GM21360 (cell line): ENCODE data around the gene CLSTN2.

ENCODE experiments used
- ATAC-seq: cut with Tn5 transposase; IDR thresholded peaks from one replicate; pipeline ENCODE4 v1.9.1; 2021; ENCODE audit warnings: mild to moderate bottlenecking, moderate library complexity; ENCODE audit not compliant: unreplicated experiment

CLSTN2 gene

DNA sequence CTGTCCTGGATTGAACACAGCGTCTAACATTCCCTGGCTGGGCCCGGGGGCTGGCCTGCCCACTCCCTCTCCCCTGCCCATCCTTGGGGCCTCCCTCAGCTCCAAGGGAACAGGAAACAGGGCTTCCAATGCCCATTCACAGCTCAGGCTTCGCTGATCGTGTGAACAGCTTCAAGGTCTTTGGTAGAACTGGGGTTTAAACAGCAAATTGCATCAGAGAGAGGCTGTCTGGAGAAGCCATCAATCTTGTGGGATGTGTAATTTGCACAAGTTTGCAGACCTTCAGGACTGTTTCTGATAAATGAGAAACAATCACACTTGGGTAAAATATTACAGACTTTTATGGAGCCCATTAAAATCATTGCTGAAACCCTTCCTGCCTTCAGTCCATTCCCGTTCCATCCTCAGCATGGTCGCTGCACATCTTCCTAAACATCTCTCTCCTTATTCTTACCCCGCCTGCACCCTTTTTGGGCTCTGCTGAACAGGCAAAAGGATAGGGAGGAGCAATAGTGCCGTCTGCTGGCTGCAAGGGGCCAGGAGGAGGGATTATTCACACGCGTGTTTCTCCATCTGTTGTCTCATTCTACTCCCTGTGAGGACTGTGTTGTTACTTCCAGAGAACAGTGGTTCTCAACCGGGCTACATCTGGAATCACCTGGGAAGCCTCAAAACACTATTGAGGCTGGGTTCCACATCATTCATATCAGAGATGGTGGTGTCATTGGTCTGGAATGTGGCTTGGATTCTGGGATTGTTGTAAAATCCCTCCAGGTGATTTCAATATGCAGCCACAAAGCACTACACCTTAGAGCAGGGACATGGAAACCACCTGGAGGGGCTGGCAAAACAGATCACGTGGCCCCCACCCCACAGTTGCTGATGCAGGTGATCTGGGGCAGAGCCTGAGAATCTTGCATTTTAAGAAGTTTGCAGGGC is 116.3 kb downstream of the CLSTN2 start:
- no peak for ATAC-seq

- ATAC-seq: no peak
These were observed 118.1 kb downstream of the CLSTN2 start for GRCh38 chr3:140052771-140053702.

- ATAC-seq: no peak
These were observed 118.8 kb downstream of the CLSTN2 start for GRCh38 chr3:140053794-140054193.

DNA sequence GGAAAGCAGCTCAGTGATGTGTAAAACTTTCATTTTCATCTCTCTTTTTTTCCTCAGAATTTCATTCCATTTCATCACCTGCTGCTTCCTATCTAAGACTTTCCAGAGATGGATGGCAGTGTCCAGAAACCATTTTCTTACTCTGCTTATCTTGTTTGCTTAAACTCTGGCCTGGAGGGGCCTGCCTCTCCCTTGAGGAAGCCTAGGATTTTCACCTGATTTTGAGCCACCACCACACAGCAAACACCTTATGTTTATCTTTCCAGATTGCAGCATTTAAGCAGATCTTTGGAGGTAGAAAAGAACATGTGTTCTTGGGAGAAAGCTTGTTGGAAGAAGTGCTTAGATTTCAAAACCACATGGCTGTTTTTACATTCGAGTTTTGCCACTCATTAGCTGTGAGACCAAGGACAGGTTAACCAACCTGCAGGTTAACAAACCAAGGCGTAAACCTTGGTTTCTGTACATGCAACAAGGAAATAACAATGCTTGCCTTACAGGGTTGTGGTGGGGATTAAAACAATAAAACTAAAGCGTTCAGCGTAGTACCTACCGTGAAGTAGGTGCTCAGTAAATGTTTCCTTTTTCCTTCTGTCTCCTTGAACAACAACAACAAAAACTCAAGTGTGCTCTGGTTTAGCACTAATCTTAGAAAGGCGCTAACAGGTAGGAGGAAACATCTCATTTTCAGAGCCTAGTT is 120.3 kb downstream of the CLSTN2 start:
- ATAC-seq: no peak

GRCh38 chr3:140056047-140056446 is 121.1 kb downstream of the CLSTN2 start:
- no peak for ATAC-seq

DNA sequence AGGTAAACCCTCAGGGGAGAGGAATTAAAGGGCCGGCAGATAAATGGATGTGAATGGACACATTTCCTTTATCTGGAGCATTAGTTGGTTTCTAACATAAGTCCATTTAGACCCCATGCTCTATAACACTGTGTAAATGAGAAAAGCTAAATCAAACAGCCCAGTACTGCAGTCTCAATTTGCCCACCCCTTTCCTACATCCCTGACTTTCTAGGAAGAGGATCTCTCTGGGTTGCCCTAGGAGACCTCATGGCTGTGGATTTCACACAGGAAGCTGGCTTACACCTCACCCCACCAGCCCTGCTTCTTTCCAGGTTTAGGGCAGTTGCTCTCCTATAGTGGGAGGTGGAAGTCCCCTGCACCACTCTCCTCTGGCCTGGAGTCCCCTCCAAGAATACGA is 126.2 kb downstream of the CLSTN2 start:
- no peak for ATAC-seq

DNA sequence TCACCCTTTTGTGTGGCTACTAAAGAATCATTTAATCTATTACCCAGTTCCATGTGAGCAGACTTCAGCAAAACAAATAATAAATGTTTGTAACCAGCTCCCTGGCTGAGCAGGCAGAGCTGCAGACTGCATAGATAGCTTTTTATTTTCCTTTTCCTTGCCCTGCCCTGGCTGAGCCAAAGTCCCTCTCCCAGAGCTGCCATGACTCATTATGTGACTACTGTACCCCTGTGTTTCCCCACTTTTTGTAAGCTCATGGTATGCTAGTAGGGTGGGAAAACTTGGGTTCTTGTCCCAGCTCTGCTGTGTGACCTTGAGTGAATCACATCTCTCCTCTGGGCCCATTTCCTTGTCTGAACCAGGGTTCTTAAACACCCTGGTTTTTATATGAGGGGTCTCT is 127.5 kb downstream of the CLSTN2 start:
- ATAC-seq: no peak

DNA sequence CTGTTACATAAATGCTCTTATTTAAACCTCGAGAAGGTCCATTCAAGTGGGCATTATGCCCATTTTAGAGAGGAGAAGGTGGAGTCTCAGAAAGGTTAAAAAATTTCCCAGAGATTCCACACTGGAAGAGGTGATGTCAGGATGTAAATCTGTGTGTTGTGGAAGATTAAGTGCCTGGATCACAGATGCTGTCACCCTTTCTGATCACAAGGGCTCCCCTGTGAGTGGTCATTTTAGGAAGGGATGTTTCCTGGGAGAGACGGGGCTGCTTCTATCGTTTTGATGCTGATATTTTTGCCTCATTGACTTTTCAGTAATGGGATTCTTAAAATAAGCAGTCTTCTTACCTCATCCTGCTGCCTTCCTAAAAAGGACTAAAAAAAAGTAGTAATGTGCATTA is 132.5 kb downstream of the CLSTN2 start:
- ATAC-seq: no peak

DNA sequence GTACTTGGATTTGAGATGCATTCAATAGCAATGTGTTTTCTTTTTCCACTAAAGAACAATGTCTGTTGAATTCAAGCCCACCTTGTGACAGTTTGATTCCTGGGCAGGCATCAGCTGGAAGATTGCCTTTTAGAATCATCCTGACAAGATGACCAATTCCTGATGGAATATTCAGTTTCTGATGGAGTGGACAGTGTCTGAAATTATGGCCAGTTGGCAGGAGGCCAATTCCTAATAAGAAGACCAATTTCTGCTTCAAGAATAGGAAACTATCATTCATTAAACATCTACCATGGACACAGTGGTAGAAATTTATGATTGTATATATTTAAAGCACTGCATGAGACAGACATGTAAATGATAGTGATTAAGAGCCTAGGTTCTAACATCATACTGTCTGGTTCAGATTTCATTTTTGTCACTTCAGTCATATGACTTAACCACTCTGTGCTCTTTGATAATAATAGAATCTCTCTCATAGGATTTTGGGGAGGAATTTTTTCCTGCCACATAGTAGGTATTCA is 133.6 kb downstream of the CLSTN2 start:
- no peak for ATAC-seq

DNA sequence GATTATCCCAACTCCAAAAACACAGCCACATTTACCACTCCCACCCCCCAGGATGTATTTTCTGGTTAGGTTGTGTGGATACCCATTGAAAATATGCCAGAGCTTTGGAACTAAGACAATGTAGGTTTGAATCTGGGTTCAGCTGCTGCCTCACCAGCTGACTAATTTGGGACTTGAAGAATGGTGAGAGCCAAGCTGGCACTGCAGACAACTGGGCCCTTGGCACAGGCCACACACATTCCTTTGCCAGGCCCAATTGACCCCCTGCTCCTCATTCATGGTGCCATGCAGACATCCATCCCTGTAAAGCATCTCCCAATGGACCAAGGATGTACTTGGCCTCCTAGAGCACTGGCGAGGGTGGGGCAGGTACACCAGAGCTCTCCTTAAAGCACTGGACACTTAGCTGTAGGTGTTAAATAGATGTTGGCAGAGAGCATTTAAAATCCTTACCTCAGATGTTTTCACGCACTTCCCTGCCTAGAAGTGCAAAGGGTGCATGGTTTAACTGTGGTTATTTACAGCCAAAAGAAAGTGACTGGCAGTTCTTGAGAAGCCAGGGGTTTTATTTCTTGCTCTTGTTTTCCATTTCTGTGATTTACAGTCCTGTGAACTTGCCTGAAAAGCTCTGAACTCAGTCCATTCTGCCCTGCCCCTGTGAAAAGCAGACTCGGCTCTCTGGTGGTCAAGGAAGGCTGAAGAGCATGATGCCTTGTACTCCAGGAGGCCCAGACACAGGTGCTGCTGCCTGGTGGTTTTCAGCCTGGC is 138.5 kb downstream of the CLSTN2 start:
- no peak for ATAC-seq

DNA sequence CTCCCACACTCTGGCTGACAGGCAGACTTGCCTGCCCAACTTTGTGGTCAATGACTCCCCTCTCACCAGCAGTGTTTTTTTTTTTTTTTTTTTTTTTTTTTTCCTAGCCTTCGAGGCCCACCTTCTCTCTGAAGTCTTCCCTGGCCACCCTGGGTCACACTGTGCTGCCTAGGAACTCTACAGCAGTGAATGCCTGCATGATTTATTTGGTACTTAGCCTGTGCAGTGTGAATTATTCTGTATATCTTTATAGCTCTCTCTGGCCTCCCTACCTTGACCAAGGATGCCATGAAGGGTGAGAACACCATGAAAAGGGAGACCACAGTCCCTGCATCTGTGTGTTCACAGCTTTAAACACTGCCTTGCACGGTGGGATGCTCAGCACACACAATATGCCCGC is 141.6 kb downstream of the CLSTN2 start:
- ATAC-seq: no peak

DNA sequence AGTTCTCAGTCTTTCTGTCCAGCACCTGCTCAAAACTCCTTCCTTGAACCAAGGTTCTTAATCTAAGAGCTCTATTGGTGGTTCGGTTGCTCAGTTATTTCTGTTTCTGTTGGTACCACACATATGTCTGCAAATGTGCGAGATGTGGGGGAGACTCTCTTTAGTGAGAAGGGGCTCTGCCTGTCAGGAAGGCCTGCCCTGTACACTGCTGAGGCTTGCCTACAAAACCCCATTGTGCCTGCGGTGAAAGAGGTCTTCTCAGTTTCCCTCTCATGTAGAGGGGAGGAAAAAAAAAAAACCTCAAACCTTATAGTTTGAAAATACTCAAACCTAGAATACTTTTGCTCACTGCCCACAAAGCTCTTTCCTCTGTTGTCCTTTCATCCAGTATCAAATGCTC is 142.4 kb downstream of the CLSTN2 start:
- no peak for ATAC-seq

DNA sequence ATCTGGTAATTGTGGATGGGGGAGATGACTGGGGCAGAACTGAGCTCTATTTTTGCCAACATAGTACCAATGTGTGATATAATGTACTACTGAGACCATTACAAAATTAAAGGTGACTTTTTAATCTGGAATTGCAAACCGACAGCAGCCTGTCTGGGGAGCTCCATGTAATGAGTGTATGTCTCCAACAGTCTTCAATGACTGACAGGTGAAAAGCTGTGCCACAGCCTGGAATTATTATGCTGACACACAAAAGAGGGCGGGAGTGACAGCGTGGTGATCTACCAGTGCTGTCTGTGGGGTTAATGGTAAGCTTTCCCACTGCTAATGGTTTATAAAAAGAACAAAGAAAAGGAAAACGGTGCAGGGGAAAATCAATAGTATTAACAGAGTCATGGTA is 143.4 kb downstream of the CLSTN2 start:
- no peak for ATAC-seq

DNA sequence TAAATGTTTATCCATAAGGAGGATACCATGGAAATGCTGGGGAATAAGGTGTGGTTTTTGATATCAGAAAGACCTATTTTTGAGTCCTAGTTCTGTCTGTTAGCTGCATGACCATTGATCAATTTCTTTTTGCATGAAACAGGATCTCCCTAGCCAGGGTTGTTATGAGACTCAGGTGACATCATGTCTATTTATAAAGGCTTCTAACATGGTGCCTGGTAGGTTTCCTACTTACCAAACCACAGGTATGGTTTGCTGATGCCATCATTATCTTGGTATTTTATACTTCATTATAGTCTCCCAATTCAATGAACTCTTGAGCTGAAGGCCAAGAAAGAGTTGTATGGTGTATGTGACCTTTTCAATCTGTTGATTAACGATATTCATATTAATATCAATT is 144.0 kb downstream of the CLSTN2 start:
- ATAC-seq: no peak

GRCh38 chr3:140081887-140082286 is 146.9 kb downstream of the CLSTN2 start:
- ATAC-seq: no peak

DNA sequence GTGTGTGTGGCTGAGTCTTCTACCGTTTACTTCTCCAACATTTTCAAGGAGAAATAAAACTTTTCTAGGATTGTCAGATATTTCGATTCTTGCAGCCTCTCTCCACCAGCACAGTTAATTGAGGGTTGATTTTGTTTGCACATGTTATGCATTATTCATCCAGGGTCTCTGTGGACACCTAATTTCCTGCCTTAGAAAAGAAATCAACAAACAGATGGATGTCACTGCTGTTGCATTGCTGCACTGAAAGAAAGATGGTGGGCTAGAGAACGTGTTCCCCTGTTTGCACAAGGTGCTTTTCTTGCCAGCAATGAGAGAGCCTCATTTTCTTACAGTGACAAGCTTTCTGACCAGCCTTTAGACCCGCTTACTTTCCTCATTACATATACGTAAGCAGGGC is 150.0 kb downstream of the CLSTN2 start:
- no peak for ATAC-seq

- ATAC-seq: no peak
These were observed 151.7 kb downstream of the CLSTN2 start for GRCh38 chr3:140086642-140087041.

GRCh38 chr3:140088058-140088457 is 153.1 kb downstream of the CLSTN2 start:
- ATAC-seq: no peak

DNA sequence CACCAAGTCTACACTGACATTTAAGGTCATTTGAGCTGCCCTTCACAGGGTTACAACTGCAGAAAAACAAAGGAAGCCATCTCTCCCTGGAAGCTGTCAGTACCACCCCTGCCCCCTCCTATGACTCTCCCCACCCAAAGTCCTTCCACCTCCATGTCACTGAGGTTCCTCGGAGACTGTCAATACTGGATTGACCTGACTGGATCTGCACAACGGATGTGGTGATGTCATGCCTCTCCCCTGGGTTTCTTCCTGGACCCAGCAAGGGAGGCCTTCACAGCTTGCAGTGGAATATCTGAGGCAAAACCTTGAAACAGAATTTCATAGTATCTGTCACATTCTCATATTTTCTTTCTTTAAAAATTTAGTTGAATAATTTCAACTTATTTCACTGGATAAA is 153.5 kb downstream of the CLSTN2 start:
- ATAC-seq: no peak

DNA sequence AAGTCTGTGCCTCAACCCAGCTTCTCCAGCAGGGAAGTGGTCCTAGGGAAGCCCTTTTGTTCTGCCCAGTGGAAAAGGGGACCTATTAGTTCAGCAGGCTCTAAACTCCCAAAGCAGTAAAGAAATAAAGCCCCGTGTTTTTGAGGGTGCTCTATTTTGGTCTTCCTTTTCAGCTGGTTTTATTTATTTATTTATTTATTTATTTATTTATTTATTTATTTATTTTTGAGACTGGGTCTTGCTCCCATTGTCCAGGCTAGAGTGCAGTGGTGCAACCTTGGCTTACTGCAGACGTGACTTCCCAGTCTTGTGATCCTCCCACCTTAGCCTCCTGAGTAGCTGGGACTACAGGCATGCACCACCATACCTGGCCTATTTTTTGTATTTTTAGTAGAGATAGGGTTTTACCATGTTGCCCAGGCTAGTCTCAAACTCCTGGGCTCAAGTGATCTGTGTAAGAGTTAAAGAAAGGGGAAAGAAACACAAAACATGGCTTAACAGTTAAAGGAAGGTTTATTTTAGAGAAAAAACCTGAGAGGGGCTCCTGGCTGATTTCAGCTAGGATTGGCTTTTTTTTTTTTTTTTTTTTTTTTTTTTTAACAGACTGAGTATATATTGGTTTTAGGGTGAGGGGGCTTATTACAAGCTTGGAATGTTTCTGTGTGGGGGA is 154.6 kb downstream of the CLSTN2 start:
- no peak for ATAC-seq
